ENCODE results near the gene SCAF8. TPM values are rescaled to one million over a fixed set of nuclear protein-coding genes. Genes with fewer than 3 reads are reported as not detected.

Gene SCAF8
- total RNA-seq, 1 donor from 2014 or later: 37.7 TPM

GRCh38 chr6:154868143-154868594 is 135.0 kb downstream of the SCAF8 start:
- DNase-seq (ENCODE audit: low spot score): no peak
- Mint-ChIP-seq H3K36me3 (ENCODE audit: low read depth) (no peaks in the 10 kb centered on the region), H3K4me1 (ENCODE audit: low read depth) (peaks cover 6% of the 10 kb centered on the region), H3K9me3 (no peaks in the 10 kb centered on the region), H3K27ac (no peak overlapping the region), H3K4me3 (no peak overlapping the region), H3K27me3 (ENCODE audit: insufficient read depth) (no peaks in the 10 kb centered on the region)
- intact Hi-C loops (cut with micrococcal nuclease): loop anchor here (1.0 to 5.0 kb wide), 6 partner anchors 61 to 663 kb away; no protein-coding TSS in a partner anchor

DNA sequence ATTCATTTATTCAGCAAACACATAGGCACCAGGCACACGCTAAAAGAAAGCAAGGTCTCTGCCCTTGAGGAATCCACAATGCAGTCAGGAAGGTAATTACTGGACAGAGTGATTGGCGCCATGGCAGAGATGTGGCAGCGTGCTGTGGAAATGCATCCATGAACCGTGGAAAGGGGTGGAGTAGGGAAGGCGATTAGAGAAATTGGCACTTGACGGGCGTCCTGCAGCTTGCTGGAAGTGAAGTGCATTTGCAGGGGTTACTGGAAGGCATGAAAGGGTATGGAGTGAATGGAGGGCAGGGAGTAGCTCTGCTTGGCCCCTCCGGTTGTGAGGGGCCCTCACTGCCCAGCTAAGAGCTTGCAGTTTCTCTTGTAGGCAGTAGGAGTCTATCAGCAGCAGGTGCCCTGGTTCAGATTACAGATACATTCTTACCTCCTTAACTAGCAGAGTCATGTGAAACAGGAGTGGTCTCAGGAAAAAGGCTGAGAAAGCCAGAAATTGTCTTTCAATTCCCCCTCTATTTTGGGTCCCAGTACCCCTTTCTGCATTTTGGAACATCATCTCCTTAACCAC is 139.4 kb downstream of the SCAF8 start:
- intact Hi-C loops (cut with micrococcal nuclease): no loop called here
- H3K4me3 Mint-ChIP-seq: no peak overlapping the region
- H3K27me3 Mint-ChIP-seq (ENCODE audit: insufficient read depth): no peaks in the 10 kb centered on the region
- H3K36me3 Mint-ChIP-seq (ENCODE audit: low read depth): no peaks in the 10 kb centered on the region
- H3K27ac Mint-ChIP-seq: no peak overlapping the region
- H3K4me1 Mint-ChIP-seq (ENCODE audit: low read depth): peaks cover 6% of the 10 kb centered on the region
- no peaks in the 10 kb centered on the region for H3K9me3 Mint-ChIP-seq
- DNase-seq (ENCODE audit: low spot score): no peak

DNA sequence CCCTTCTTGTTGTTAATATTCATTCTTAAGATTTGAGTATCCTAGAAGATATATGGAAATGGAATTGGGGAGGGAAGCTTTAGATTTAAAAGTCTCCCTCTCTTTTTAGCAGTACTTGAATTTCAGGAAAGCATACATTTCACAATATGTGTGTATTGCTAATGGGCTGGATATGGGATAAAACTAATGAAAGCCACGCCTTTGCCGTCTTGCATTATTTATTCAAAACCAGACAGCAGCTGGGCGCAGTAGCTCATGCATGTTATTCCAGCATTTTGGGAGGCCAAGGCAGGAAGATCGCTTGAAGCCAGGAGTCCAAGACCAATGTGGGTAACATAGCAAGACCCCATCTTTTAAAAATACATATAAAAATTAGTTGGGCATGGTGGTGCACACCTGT is 140.3 kb downstream of the SCAF8 start:
- no peak overlapping the region for H3K27ac Mint-ChIP-seq
- no peaks in the 10 kb centered on the region for H3K36me3 Mint-ChIP-seq (ENCODE audit: low read depth)
- no peak for DNase-seq (ENCODE audit: low spot score)
- H3K4me1 Mint-ChIP-seq (ENCODE audit: low read depth): peaks cover 2% of the 10 kb centered on the region
- H3K27me3 Mint-ChIP-seq (ENCODE audit: insufficient read depth): no peaks in the 10 kb centered on the region
- no peaks in the 10 kb centered on the region for H3K9me3 Mint-ChIP-seq
- H3K4me3 Mint-ChIP-seq: no peak overlapping the region
- intact Hi-C loops (cut with micrococcal nuclease): no loop called here

DNA sequence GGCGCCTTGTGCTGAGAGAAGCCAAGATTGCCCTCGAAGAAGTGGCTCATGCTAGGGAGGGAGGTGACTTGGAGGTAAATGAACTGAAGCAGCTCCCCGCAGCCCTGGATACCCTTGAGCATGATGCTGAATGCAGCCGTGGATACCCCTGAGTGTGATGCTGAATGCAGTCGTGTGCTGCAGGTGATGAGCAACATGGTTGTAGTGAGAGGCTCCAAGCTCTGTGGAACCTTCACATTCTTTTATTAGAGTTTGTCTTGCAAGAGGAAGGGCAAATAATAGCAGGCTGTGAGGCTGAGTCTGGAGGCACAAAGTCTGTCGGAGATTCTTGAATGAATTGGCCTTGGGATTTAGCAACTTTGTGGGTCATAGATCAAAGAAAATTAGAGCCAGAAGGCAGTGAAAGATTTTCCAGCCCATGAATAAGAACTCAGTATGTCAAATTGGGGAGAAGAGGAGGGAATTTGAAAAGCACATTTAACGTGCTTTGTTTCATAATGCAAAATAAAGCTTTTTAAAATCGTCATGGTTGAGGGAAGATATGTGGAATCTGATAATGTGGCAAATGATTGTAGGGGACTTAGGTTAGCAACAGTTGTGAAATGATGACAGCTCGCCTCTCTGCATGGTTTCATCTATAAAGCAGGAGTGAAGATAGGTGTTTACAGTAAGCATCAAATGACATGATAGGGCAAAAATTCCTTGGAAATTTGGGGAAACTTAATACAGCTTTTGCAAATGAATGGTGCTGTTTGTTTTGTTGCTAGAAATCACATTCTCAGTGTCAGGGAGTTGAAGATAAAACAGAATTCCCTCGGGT is 141.8 kb downstream of the SCAF8 start:
- no peaks in the 10 kb centered on the region for H3K36me3 Mint-ChIP-seq (ENCODE audit: low read depth)
- intact Hi-C loops (cut with micrococcal nuclease): no loop called here
- no peak for DNase-seq (ENCODE audit: low spot score)
- H3K27ac Mint-ChIP-seq: no peak overlapping the region
- H3K4me1 Mint-ChIP-seq (ENCODE audit: low read depth): no peaks in the 10 kb centered on the region
- H3K4me3 Mint-ChIP-seq: no peak overlapping the region
- no peaks in the 10 kb centered on the region for H3K9me3 Mint-ChIP-seq
- no peaks in the 10 kb centered on the region for H3K27me3 Mint-ChIP-seq (ENCODE audit: insufficient read depth)

DNA sequence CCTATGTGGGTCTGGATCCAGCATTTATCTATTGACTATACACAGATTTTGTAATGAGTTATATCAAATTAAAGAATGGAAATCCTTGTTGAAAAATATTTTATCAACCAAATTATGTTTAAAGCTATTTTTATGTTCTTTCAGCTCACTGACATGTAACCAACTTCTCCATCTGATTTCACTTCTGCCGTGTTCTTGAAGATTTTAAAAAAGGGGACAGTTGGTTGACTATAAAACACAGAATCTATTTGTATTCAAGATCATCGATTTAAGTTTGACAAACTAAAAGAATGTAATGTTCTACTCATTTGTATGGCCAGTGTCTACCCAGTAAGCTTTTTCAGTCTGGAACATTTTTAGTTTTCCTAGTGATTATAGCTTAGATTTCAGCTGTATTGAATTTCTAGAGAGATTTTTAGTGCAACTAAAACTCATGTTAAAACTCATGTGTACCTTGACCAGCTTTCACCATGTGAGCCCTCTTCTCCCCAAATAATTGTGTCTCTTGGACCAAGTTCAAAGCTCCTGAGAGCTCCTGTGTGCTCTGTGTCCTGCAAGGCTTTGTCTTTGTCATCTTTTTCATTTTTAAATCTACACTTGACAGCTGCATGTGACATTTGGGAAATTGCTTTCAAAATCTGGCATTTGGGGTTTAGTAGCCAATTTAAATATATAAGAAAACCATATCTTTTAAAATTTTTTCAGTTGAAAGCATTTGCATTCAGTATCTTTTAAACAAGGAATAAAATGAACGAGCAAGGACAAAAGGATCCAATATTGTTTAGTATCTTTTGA is 143.5 kb downstream of the SCAF8 start:
- Mint-ChIP-seq H3K27me3 (ENCODE audit: insufficient read depth) (no peaks in the 10 kb centered on the region), H3K4me3 (no peak overlapping the region), H3K27ac (no peak overlapping the region), H3K9me3 (no peaks in the 10 kb centered on the region), H3K36me3 (ENCODE audit: low read depth) (no peaks in the 10 kb centered on the region), H3K4me1 (ENCODE audit: low read depth) (no peaks in the 10 kb centered on the region)
- intact Hi-C loops (cut with micrococcal nuclease): no loop called here
- no peak for DNase-seq (ENCODE audit: low spot score)

DNA sequence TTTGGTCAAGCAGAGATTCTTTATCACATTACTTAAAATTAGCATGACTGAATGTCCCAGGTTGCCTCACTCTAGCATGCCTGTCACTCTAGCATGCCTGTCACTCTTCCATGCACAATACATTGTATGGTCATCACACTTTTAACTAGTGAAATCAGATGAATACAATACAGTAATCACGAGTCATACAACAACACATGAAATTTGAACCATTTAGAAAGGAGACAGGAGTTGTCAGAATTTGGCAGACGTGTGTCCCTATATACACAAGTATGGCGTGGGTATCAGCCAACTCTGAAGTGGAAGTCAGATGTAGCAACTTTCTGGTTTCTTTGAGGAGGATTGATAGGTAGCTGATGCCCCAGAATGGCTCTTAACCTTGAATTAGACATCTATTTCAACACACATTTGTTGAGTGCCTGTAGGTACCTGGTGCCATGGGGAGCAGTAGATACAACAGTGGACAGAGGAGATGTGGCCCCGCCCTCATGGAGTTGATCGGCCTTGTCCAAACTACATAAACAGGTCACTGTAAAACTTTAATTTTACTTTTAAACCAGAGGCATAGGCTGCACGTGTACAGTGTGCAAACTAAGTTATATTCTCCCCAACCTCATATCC is 145.8 kb downstream of the SCAF8 start:
- Mint-ChIP-seq H3K4me1 (ENCODE audit: low read depth) (no peaks in the 10 kb centered on the region), H3K4me3 (no peak overlapping the region), H3K36me3 (ENCODE audit: low read depth) (no peaks in the 10 kb centered on the region), H3K9me3 (no peaks in the 10 kb centered on the region), H3K27me3 (ENCODE audit: insufficient read depth) (no peaks in the 10 kb centered on the region), H3K27ac (no peak overlapping the region)
- intact Hi-C loops (cut with micrococcal nuclease): no loop called here
- no peak for DNase-seq (ENCODE audit: low spot score)

DNA sequence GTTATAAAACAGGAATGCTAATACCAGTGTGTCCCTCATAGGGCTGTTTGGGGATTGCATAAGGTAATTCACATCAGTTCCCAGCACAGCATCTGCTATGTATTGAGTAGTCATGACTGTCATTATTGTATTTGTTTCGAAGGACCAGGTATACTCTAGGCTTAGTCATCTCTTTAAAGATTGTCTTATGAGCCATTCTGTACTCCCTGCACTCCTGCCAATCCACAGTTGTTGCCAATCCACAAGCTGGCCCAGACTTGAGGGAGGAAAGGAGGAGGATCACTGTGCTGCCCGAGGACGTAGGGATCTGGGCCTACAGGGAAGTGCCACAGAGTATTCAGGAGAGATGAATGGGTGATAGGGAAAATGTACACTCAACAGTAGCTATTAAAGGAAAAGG is 148.9 kb downstream of the SCAF8 start:
- Mint-ChIP-seq H3K27ac (no peak overlapping the region), H3K4me1 (ENCODE audit: low read depth) (no peaks in the 10 kb centered on the region), H3K4me3 (no peak overlapping the region), H3K9me3 (no peaks in the 10 kb centered on the region), H3K27me3 (ENCODE audit: insufficient read depth) (no peaks in the 10 kb centered on the region), H3K36me3 (ENCODE audit: low read depth) (no peaks in the 10 kb centered on the region)
- no peak for DNase-seq (ENCODE audit: low spot score)
- intact Hi-C loops (cut with micrococcal nuclease): no loop called here

Other genes starting within 250 kb of the SCAF8 start
- gene CNKSR3, start 222.7 kb upstream of the SCAF8 start, total RNA-seq: not detected in 2 replicates